DMS 273 (cell line): ENCODE results near the gene KAT8.
"Not testable (repeated sequence)": the region's sequence is repeated elsewhere in the genome, so short reads cannot be mapped to it uniquely, and the experiment has no call there.

Source experiments
- DNase-seq: peaks from one replicate; lab custom pipeline; 2025; ENCODE audit not compliant: unreplicated experiment; lab: John Stamatoyannopoulos, UW

The KAT8 gene

GRCh38 chr16:31083556-31083955 lies 33.9 kb upstream of the KAT8 start:
- DNase-seq, result no peak

- no peak for DNase-seq
Measured at GRCh38 chr16:31083981-31084380, 33.5 kb upstream of the KAT8 start.

GRCh38 chr16:31084584-31085302 lies 32.7 kb upstream of the KAT8 start:
- DNase-seq, result peak; percentile 35

- peak; percentile 34 for DNase-seq
Measured at GRCh38 chr16:31085411-31085810, 32.1 kb upstream of the KAT8 start.

GRCh38 chr16:31085873-31086628 lies 31.4 kb upstream of the KAT8 start:
- no peak for DNase-seq

- no peak for DNase-seq
Measured at GRCh38 chr16:31086629-31086906, 30.9 kb upstream of the KAT8 start.

- DNase-seq, result no peak
Measured at GRCh38 chr16:31087481-31087880, 30.0 kb upstream of the KAT8 start.

GRCh38 chr16:31087971-31088370 lies 29.5 kb upstream of the KAT8 start:
- no peak for DNase-seq

- no peak for DNase-seq
Measured at GRCh38 chr16:31088459-31089183, 28.8 kb upstream of the KAT8 start, which contains the start of gene PRSS53. Gene PRSS53 (minus strand): TSS chr16:31088943. CDS start chr16:31088809, 134 bp downstream.

- DNase-seq, result no peak
Measured at GRCh38 chr16:31089199-31089598, 28.3 kb upstream of the KAT8 start.

GRCh38 chr16:31090540-31090939 lies 26.9 kb upstream of the KAT8 start:
- DNase-seq, result no peak

- DNase-seq, result no peak
Measured at GRCh38 chr16:31092330-31092729, 25.1 kb upstream of the KAT8 start.

- peak; percentile 48 for DNase-seq
Measured at GRCh38 chr16:31093132-31093703, 24.2 kb upstream of the KAT8 start.

- DNase-seq, result peak; percentile 50
Measured at GRCh38 chr16:31094088-31094423, 23.4 kb upstream of the KAT8 start.

- DNase-seq, result peak; percentile 99
Measured at GRCh38 chr16:31094424-31095120, 22.9 kb upstream of the KAT8 start, which contains the start of gene VKORC1. Gene VKORC1 (minus strand): TSS chr16:31094797. CDS start chr16:31094729, 68 bp downstream.

GRCh38 chr16:31099860-31100638 lies 17.4 kb upstream of the KAT8 start:
- no peak for DNase-seq

- not testable (repeated sequence) for DNase-seq
Measured at GRCh38 chr16:31100876-31101641, 16.4 kb upstream of the KAT8 start.

GRCh38 chr16:31105677-31106213 lies 11.7 kb upstream of the KAT8 start:
- DNase-seq, result peak; percentile 95
